ENCODE measurements around the gene CCR5AS.

Gene CCR5AS

GRCh38 chr3:46348823-46349482, 57.9 kb downstream of the CCR5AS start:
- Mint-ChIP-seq H3K27me3 (ENCODE audit: insufficient read depth) (peaks cover 35% of the 10 kb centered on the region), H3K9me3 (no peaks in the 10 kb centered on the region), H3K4me3 (no peak overlapping the region), H3K4me1 (ENCODE audit: low read depth) (no peaks in the 10 kb centered on the region), H3K36me3 (ENCODE audit: low read depth) (no peaks in the 10 kb centered on the region), H3K27ac (no peak overlapping the region)
- TF ChIP-seq CTCF (IDR thresholded peaks at IDR 0.05) = no peak
- DNase-seq = no peak

- Mint-ChIP-seq H3K4me3 (no peak overlapping the region), H3K27ac (no peak overlapping the region), H3K4me1 (ENCODE audit: low read depth) (no peaks in the 10 kb centered on the region)
These were observed 62.4 kb downstream of the CCR5AS start for GRCh38 chr3:46344476-46344875.

GRCh38 chr3:46338840-46339239, 68.0 kb downstream of the CCR5AS start:
- H3K9me3 Mint-ChIP-seq = no peaks in the 10 kb centered on the region; the same call in none of the 2 replicates
- H3K36me3 Mint-ChIP-seq (ENCODE audit: low read depth) = no peaks in the 10 kb centered on the region; the same call in 1 of the 2 replicates
- H3K4me3 Mint-ChIP-seq = no peak overlapping the region
- no peak overlapping the region for H3K27ac Mint-ChIP-seq
- no peak for DNase-seq
- peaks cover 14% of the 10 kb centered on the region for H3K27me3 Mint-ChIP-seq (ENCODE audit: insufficient read depth)
- peaks cover 13% of the 10 kb centered on the region for H3K4me1 Mint-ChIP-seq (ENCODE audit: low read depth)
- no peak for TF ChIP-seq CTCF (IDR thresholded peaks at IDR 0.05)

More at GRCh38 chr3:46344476-46344875, 62.4 kb downstream of the CCR5AS start:
- Mint-ChIP-seq H3K36me3 (ENCODE audit: low read depth) (no peaks in the 10 kb centered on the region; the same call in 1 of the 2 replicates), H3K9me3 (no peaks in the 10 kb centered on the region; the same call in none of the 2 replicates), H3K27me3 (ENCODE audit: insufficient read depth) (peaks cover 30% of the 10 kb centered on the region)
- DNase-seq = no peak
- no peak for TF ChIP-seq CTCF (IDR thresholded peaks at IDR 0.05)

GRCh38 chr3:46337911-46338310, 69.0 kb downstream of the CCR5AS start:
- Mint-ChIP-seq H3K36me3 (ENCODE audit: low read depth) (no peaks in the 10 kb centered on the region; the same call in 1 of the 2 replicates), H3K9me3 (no peaks in the 10 kb centered on the region; the same call in none of the 2 replicates), H3K4me1 (ENCODE audit: low read depth) (peaks cover 13% of the 10 kb centered on the region), H3K4me3 (no peak overlapping the region), H3K27me3 (ENCODE audit: insufficient read depth) (peaks cover 12% of the 10 kb centered on the region), H3K27ac (no peak overlapping the region)
- no peak for DNase-seq
- no peak for TF ChIP-seq CTCF (IDR thresholded peaks at IDR 0.05)

GRCh38 chr3:46335541-46335940, 71.3 kb downstream of the CCR5AS start:
- TF ChIP-seq CTCF (IDR thresholded peaks at IDR 0.05) = no peak
- H3K36me3 Mint-ChIP-seq (ENCODE audit: low read depth) = no peaks in the 10 kb centered on the region; the same call in 1 of the 2 replicates

More at GRCh38 chr3:46335541-46335940, 71.3 kb downstream of the CCR5AS start:
- peaks cover 13% of the 10 kb centered on the region for H3K4me1 Mint-ChIP-seq (ENCODE audit: low read depth)
- H3K4me3 Mint-ChIP-seq = no peak overlapping the region
- DNase-seq = no peak
- H3K9me3 Mint-ChIP-seq = no peaks in the 10 kb centered on the region; the same call in none of the 2 replicates
- H3K27me3 Mint-ChIP-seq (ENCODE audit: insufficient read depth) = peaks cover 21% of the 10 kb centered on the region
- H3K27ac Mint-ChIP-seq = no peak overlapping the region

Measured in HFFc6 (cell line).